DOHH2 (cell line): ENCODE results near the gene PRR9.

Source experiments
- H3F3A ChIP-seq: fragments of 200-600 bp; sonication (generic), shearing (Covaris generic); 2 replicates; pipeline ENCODE4 v1.6.0; 2016; ENCODE audit warnings: antibody characterized with exemption, mild to moderate bottlenecking; ENCODE audit not compliant: control insufficient read depth, insufficient read depth
- H3K27ac ChIP-seq: fragments of 200-600 bp; sonication (generic); 2 replicates; pipeline ENCODE4 v1.5.1; 2014; ENCODE audit warnings: low read depth, mild to moderate bottlenecking, low read length, moderate library complexity
- H3K27me3 ChIP-seq: fragments of 200-600 bp; sonication (generic); 2 replicates; pipeline ENCODE4 v1.6.1; 2014; ENCODE audit warnings: mild to moderate bottlenecking, low read length, mixed read lengths; ENCODE audit not compliant: control insufficient read depth
- H3K36me3 ChIP-seq: fragments of 200-600 bp; sonication (generic); 2 replicates; pipeline ENCODE4 v1.6.1; 2014; ENCODE audit warnings: mild to moderate bottlenecking, low read length, moderate library complexity, mixed read lengths; ENCODE audit not compliant: control insufficient read depth
- H3K4me1 ChIP-seq: fragments of 200-600 bp; sonication (generic); 2 replicates; pipeline ENCODE4 v1.6.1; 2014; ENCODE audit warnings: mild to moderate bottlenecking, low read length, mixed read lengths; ENCODE audit not compliant: control insufficient read depth
- H3K4me2 ChIP-seq: fragments of 200-600 bp; sonication (generic); 2 replicates; pipeline ENCODE4 v1.6.0; 2014; ENCODE audit warnings: mild to moderate bottlenecking, low read length, moderate library complexity
- H3K4me3 ChIP-seq: fragments of 200-600 bp; sonication (generic); 2 replicates; pipeline ENCODE4 v1.5.1; 2014; ENCODE audit warnings: mild to moderate bottlenecking, low read length, mixed read lengths
- H3K79me2 ChIP-seq: fragments of 200-600 bp; sonication (generic); 2 replicates; pipeline ENCODE4 v1.6.1; 2014; ENCODE audit warnings: mild to moderate bottlenecking, low read length, mixed read lengths; ENCODE audit not compliant: control insufficient read depth
- H3K9me2 ChIP-seq: fragments of 200-600 bp; sonication (generic); replicated peaks from 2 replicates; pipeline ENCODE4 v1.6.1; 2014; ENCODE audit warnings: mild to moderate bottlenecking, low read length, mixed read lengths; ENCODE audit not compliant: control insufficient read depth
- H3K9me3 ChIP-seq: fragments of 200-600 bp; sonication (generic); 2 replicates; pipeline ENCODE4 v1.6.1; 2014; ENCODE audit warnings: antibody characterized with exemption, low read length, mixed read lengths; ENCODE audit not compliant: control insufficient read depth, insufficient read depth
- H4K20me1 ChIP-seq: fragments of 200-600 bp; sonication (generic); 2 replicates; pipeline ENCODE4 v1.6.0; 2014; ENCODE audit warnings: low read depth, mild to moderate bottlenecking, antibody characterized with exemption, low read length, moderate library complexity; ENCODE audit not compliant: control insufficient read depth, insufficient read depth
- CTCF ChIP-seq: fragments of 200-600 bp; sonication (generic); IDR thresholded peaks from one replicate; pipeline ENCODE4 v1.5.1; 2014; ENCODE audit warnings: antibody characterized with exemption, mild to moderate bottlenecking, low read depth, low read length; ENCODE audit not compliant: poor library complexity, severe bottlenecking
- EZH2phosphoT487 ChIP-seq: fragments of 200-600 bp; sonication (generic); IDR thresholded peaks from 2 replicates; pipeline ENCODE4 v1.6.1; 2017; ENCODE audit warnings: borderline replicate concordance, mild to moderate bottlenecking, antibody characterized with exemption, low read length, moderate library complexity, mixed read lengths

Gene PRR9

GRCh38 chr1:153212201-153212600, 5.2 kb upstream of the PRR9 start:
- Histone ChIP-seq H3K27ac (no peak overlapping the region), H3K27me3 (no peaks in the 10 kb centered on the region), H3F3A (no peaks in the 10 kb centered on the region), H4K20me1 (no peaks in the 10 kb centered on the region), H3K36me3 (no peaks in the 10 kb centered on the region), H3K79me2 (no peaks in the 10 kb centered on the region), H3K4me3 (no peak overlapping the region), H3K9me3 (no peaks in the 10 kb centered on the region), H3K4me2 (no peak overlapping the region), H3K4me1 (no peaks in the 10 kb centered on the region), H3K9me2 (no peaks in the 10 kb centered on the region)
- no peak for TF ChIP-seq CTCF
- no peak for TF ChIP-seq EZH2phosphoT487

DNA sequence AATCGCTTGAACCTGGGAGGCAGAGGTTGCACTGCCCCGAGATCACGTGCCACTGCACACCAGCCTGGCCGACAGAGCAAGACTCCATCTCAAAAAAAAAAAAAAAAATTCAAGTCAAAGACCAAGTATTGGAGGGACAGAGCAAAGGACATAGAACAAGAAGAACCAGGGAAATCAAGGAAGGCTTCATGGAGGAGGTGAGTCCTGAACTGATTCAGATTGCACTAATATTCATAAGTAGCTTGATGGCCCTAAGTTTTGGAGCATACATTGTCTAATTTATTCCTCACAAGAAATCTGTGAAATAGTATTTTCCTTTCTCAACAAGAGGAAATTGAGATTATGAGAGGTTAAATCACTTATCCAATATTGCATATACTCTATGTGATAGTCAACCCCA, 3.9 kb upstream of the PRR9 start:
- Histone ChIP-seq H3K79me2 (no peaks in the 10 kb centered on the region), H3K4me3 (no peak overlapping the region), H3F3A (no peaks in the 10 kb centered on the region), H3K9me2 (no peaks in the 10 kb centered on the region), H3K36me3 (no peaks in the 10 kb centered on the region), H4K20me1 (no peaks in the 10 kb centered on the region), H3K9me3 (no peaks in the 10 kb centered on the region), H3K4me1 (no peaks in the 10 kb centered on the region), H3K27me3 (no peaks in the 10 kb centered on the region), H3K4me2 (no peak overlapping the region), H3K27ac (no peak overlapping the region)
- TF ChIP-seq CTCF = no peak
- no peak for TF ChIP-seq EZH2phosphoT487

DNA sequence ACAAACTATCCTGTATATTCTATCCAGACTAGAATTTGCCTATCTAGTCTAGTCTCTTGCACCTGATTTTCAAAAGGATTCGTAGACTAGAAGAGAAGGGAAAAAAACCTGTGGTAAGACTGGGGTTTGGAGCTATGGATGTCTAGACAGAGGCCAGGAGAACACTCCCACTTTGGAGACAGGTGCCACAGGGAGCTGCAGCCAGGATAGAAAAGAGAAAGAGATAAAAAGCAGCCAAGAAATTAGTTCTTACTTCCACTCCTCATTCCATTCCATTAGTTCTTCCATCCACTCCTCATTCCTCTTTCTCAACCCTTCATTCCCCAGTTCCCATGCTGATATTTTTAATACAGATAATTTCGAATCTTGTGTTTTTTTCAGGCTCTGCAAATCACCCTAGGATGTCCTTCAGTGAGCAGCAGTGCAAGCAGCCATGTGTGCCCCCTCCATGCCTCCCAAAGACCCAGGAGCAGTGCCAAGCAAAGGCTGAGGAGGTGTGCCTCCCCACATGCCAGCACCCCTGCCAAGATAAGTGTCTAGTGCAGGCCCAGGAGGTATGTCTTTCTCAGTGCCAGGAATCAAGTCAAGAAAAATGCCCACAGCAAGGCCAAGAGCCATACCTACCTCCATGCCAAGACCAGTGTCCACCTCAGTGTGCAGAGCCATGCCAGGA, 496 bp downstream of the PRR9 start:
- H3K4me2 ChIP-seq = no peak overlapping the region
- no peaks in the 10 kb centered on the region for H3K9me3 ChIP-seq
- no peaks in the 10 kb centered on the region for H3K9me2 ChIP-seq
- H4K20me1 ChIP-seq = no peaks in the 10 kb centered on the region
- no peaks in the 10 kb centered on the region for H3K4me1 ChIP-seq
- H3K36me3 ChIP-seq = no peaks in the 10 kb centered on the region
- H3F3A ChIP-seq = no peaks in the 10 kb centered on the region
- H3K4me3 ChIP-seq = no peak overlapping the region
- no peaks in the 10 kb centered on the region for H3K27me3 ChIP-seq
- H3K79me2 ChIP-seq = no peaks in the 10 kb centered on the region
- TF ChIP-seq EZH2phosphoT487 (no peak), CTCF (no peak)
- H3K27ac ChIP-seq = no peak overlapping the region
